NB4 (cell line): Measurements from ENCODE around the gene HFE.

Experiments
- POLR2A ChIP-seq: IDR thresholded peaks from 2 replicates; pipeline ENCODE4 v1.6.1; 2011; ENCODE audit warnings: mild to moderate bottlenecking; ENCODE audit not compliant: insufficient read length; ENCODE audit errors: extremely low read depth
- TF ChIP-seq, protein P1 (sequence below): IDR thresholded peaks from one replicate; pipeline ENCODE4 v1.5.1; 2012; ENCODE audit warnings: low read depth, low read length

- TF ChIP-seq, protein P1, sequence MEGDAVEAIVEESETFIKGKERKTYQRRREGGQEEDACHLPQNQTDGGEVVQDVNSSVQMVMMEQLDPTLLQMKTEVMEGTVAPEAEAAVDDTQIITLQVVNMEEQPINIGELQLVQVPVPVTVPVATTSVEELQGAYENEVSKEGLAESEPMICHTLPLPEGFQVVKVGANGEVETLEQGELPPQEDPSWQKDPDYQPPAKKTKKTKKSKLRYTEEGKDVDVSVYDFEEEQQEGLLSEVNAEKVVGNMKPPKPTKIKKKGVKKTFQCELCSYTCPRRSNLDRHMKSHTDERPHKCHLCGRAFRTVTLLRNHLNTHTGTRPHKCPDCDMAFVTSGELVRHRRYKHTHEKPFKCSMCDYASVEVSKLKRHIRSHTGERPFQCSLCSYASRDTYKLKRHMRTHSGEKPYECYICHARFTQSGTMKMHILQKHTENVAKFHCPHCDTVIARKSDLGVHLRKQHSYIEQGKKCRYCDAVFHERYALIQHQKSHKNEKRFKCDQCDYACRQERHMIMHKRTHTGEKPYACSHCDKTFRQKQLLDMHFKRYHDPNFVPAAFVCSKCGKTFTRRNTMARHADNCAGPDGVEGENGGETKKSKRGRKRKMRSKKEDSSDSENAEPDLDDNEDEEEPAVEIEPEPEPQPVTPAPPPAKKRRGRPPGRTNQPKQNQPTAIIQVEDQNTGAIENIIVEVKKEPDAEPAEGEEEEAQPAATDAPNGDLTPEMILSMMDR: no peak
- TF ChIP-seq POLR2A: no peak
These were observed 53.2 kb downstream of the HFE start for GRCh38 chr6:26140254-26140966.
